H1 (cell line): ENCODE data around the gene RAB40C. TPM values are rescaled to one million over a fixed set of nuclear protein-coding genes. Genes with fewer than 3 reads are reported as not detected.

Source experiments
- ATF2 ChIP-seq: IDR thresholded peaks from 2 replicates; pipeline ENCODE4 v1.6.1; 2012; ENCODE audit warnings: low read length, inconsistent platforms
- GABPA ChIP-seq: IDR thresholded peaks from 2 replicates; pipeline ENCODE4 v1.6.1; 2011; ENCODE audit warnings: mild to moderate bottlenecking, low read length, moderate library complexity, borderline replicate concordance; ENCODE audit not compliant: insufficient read depth
- KDM4A ChIP-seq: IDR thresholded peaks from one replicate; pipeline ENCODE4 v1.7.1; 2012; ENCODE audit warnings: low read depth, mild to moderate bottlenecking, moderate library complexity, low read length, inconsistent platforms; ENCODE audit not compliant: severe bottlenecking
- RBBP5 ChIP-seq: IDR thresholded peaks from 2 replicates; pipeline ENCODE4 v1.7.1; 2012; ENCODE audit warnings: low read depth, mild to moderate bottlenecking, inconsistent platforms, low read length, moderate library complexity, borderline replicate concordance
- RXRA ChIP-seq: IDR thresholded peaks from 2 replicates; pipeline ENCODE4 v1.6.1; 2011; ENCODE audit warnings: low read depth, mild to moderate bottlenecking, low read length, moderate library complexity; ENCODE audit not compliant: insufficient read depth
- polyA plus RNA-seq, 7 experiments: library from polyadenylated mRNA; depleted of rRNA in 3 of 7; stranded (reverse) in 5 of 7; unstranded in 2 of 7; fragments of >200 nt in 5 of 7; fragments of 200-250 nt in 2 of 7; gene quantifications; 1 replicate in 5 of 7; 2 replicates in 1 of 7; 4 replicates in 1 of 7; pipeline versions ENCODE4 v1.2.1 to v1.2.3, GENCODE V29; 2011 to 2013; ENCODE audit warnings: missing spikeins in 2 of 7, mixed read lengths in 2 of 7
- total RNA-seq: library from RNA; stranded (reverse); fragmentation: NEBNext Ultra II Directional; extraction: Animal tissue kit (Norgen Biotek cat#: 25700); gene quantifications from 2 replicates; pipeline ENCODE4 v1.2.1, GENCODE V29; 2021
- TF ChIP-seq, protein P1 (sequence below): IDR thresholded peaks from 2 replicates; pipeline ENCODE4 v1.6.1; 2011; ENCODE audit warnings: low read length, improper control_type of control experiment

The RAB40C gene
- total and polyA plus RNA-seq, 2 of the 8 experiments (the other 6 are each of a cell fraction or from before 2014, with no cell fraction given), result 13.9 to 15.6 TPM

DNA sequence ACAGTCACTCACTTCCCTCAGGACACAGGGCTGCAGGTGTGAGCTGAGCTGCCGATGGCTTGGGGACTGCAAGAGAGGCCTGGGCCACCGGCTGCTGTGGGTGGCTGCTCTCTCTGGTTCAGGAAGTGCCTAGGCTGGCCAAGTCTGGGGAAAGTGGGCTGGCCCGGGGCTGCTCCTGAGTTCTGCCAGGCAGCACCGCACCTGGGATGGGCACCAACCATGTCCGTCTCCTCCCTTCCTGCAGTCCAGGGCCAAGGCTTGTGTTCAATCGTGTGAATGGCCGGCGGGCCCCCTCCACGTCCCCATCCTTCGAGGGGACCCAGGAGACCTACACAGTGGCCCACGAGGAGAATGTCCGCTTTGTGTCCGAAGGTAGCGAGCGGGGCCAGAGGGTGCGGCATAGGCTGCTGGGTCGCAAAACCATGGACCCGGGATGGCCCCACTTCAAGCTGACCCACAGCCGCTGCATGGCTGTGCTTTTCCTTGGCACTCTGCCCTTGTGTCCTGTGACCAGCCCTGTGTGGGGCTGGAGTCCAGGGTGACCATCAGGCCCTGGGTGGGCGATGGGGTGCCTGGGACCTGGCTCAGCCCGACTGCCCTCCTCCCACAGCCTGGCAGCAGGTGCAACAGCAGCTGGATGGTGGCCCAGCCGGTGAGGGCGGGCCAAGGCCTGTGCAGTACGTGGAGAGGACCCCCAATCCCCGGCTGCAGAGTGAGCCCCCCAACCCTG lies 57.5 kb downstream of the RAB40C start (continued):
- TF ChIP-seq, protein P1, sequence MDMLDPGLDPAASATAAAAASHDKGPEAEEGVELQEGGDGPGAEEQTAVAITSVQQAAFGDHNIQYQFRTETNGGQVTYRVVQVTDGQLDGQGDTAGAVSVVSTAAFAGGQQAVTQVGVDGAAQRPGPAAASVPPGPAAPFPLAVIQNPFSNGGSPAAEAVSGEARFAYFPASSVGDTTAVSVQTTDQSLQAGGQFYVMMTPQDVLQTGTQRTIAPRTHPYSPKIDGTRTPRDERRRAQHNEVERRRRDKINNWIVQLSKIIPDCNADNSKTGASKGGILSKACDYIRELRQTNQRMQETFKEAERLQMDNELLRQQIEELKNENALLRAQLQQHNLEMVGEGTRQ, result no peak
- TF ChIP-seq RBBP5 (no peak), GABPA (no peak), ATF2 (no peak), KDM4A (no peak), RXRA (no peak)
